SU-DHL-6 (cell line): ENCODE results near the gene WASHC4.

Experiments used
- H2AFZ ChIP-seq: fragments of 200-600 bp; sonication (generic); 2 replicates; pipeline ENCODE4 v1.6.1; 2014; ENCODE audit warnings: low read depth, mild to moderate bottlenecking, moderate library complexity, mixed read lengths, antibody characterized with exemption, low read length; ENCODE audit not compliant: severe bottlenecking
- H3F3A ChIP-seq: fragments of 200-600 bp; shearing (Covaris generic); 2 replicates; pipeline ENCODE4 v1.6.0; 2016; ENCODE audit warnings: antibody characterized with exemption, mild to moderate bottlenecking; ENCODE audit not compliant: insufficient read depth
- H3K27ac ChIP-seq: fragments of 200-600 bp; sonication (generic); 2 replicates; pipeline ENCODE4 v1.5.1; 2016; ENCODE audit warnings: low read depth, mild to moderate bottlenecking, low read length, moderate library complexity, mixed read lengths
- H3K27me3 ChIP-seq: fragments of 200-600 bp; sonication (generic), shearing (Covaris generic); 2 replicates; pipeline ENCODE4 v1.6.0; 2014; ENCODE audit warnings: mild to moderate bottlenecking, low read length
- H3K36me3 ChIP-seq: fragments of 200-600 bp; sonication (generic); 2 replicates; pipeline ENCODE4 v1.6.1; 2014; ENCODE audit warnings: mild to moderate bottlenecking, low read length, mixed read lengths
- H3K4me2 ChIP-seq: fragments of 300-600, 200-600 bp; shearing (Covaris generic), sonication (generic); 2 replicates; pipeline ENCODE4 v1.6.0; 2014; ENCODE audit warnings: low read length, low read depth, mild to moderate bottlenecking; ENCODE audit not compliant: poor library complexity, severe bottlenecking
- H3K4me3 ChIP-seq: fragments of 200-600 bp; sonication (generic); 2 replicates; pipeline ENCODE4 v1.5.1; 2014; ENCODE audit warnings: antibody characterized with exemption, low read length, mild to moderate bottlenecking, mixed read lengths; ENCODE audit not compliant: insufficient read depth, poor library complexity, severe bottlenecking
- H3K79me2 ChIP-seq: fragments of 200-600 bp; sonication (generic); 2 replicates; pipeline ENCODE4 v1.6.1; 2014; ENCODE audit warnings: mild to moderate bottlenecking, low read length, moderate library complexity; ENCODE audit not compliant: insufficient read depth
- H3K9ac ChIP-seq: fragments of 200-600 bp; sonication (generic); 2 replicates; pipeline ENCODE4 v1.7.0; 2014; ENCODE audit warnings: mild to moderate bottlenecking, low read length
- H3K9me2 ChIP-seq: fragments of 200-600 bp; sonication (generic); replicated peaks from 2 replicates; pipeline ENCODE4 v1.6.1; 2014; ENCODE audit warnings: low read length; ENCODE audit not compliant: insufficient read depth
- H3K9me3 ChIP-seq: fragments of 200-600 bp; sonication (generic); 2 replicates; pipeline ENCODE4 v1.6.1; 2014; ENCODE audit warnings: low read length, mixed read lengths; ENCODE audit not compliant: insufficient read depth
- H4K20me1 ChIP-seq: fragments of 200-600 bp; sonication (generic); 2 replicates; pipeline ENCODE4 v1.6.1; 2014; ENCODE audit warnings: low read depth, mild to moderate bottlenecking, antibody characterized with exemption, low read length, moderate library complexity, mixed read lengths
- EZH2phosphoT487 ChIP-seq: fragments of 200-600 bp; sonication (generic), shearing (Covaris generic); conservative IDR thresholded peaks from 2 replicates; pipeline ENCODE4 v1.6.1; 2018; ENCODE audit warnings: mild to moderate bottlenecking, antibody characterized with exemption, low read length, moderate library complexity, mixed read lengths
- TF ChIP-seq, protein P1 (sequence below): fragments of 200-600 bp; sonication (generic); IDR thresholded peaks from one replicate; pipeline ENCODE4 v1.5.1; 2017; ENCODE audit warnings: antibody characterized with exemption, mild to moderate bottlenecking, low read length, moderate library complexity; ENCODE audit not compliant: insufficient read depth, poor library complexity, severe bottlenecking

Gene WASHC4

DNA sequence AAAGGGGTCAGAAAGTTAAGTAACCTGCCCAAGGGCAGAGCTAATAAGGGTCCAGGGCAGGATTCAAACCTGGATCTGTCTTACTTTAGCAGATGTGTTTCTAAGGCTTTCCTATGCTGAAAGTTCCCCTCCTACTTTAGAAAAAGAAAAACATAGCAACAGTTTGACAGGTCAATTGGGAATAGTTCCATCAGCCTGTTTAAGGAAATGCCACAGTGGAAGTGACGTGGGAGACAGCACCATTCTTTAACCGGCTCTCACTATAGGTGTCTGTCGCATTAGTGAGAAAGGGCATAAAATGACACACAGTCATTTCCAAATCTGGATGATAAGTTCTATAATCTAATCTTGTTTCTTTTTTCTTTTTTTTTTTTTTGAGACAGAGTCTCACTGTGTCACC, 30.6 kb upstream of the WASHC4 start:
- Histone ChIP-seq H3K79me2 (no peaks in the 10 kb centered on the region), H3K4me3 (no peak overlapping the region), H3F3A (no peaks in the 10 kb centered on the region), H3K9ac (no peak overlapping the region), H3K27me3 (no peaks in the 10 kb centered on the region), H4K20me1 (no peaks in the 10 kb centered on the region), H3K9me3 (no peaks in the 10 kb centered on the region), H3K9me2 (no peaks in the 10 kb centered on the region), H3K36me3 (no peaks in the 10 kb centered on the region), H3K4me2 (no peak overlapping the region), H2AFZ (no peak overlapping the region), H3K27ac (no peak overlapping the region)
- no peak for TF ChIP-seq EZH2phosphoT487
- TF ChIP-seq, protein P1, sequence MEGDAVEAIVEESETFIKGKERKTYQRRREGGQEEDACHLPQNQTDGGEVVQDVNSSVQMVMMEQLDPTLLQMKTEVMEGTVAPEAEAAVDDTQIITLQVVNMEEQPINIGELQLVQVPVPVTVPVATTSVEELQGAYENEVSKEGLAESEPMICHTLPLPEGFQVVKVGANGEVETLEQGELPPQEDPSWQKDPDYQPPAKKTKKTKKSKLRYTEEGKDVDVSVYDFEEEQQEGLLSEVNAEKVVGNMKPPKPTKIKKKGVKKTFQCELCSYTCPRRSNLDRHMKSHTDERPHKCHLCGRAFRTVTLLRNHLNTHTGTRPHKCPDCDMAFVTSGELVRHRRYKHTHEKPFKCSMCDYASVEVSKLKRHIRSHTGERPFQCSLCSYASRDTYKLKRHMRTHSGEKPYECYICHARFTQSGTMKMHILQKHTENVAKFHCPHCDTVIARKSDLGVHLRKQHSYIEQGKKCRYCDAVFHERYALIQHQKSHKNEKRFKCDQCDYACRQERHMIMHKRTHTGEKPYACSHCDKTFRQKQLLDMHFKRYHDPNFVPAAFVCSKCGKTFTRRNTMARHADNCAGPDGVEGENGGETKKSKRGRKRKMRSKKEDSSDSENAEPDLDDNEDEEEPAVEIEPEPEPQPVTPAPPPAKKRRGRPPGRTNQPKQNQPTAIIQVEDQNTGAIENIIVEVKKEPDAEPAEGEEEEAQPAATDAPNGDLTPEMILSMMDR, result no peak

DNA sequence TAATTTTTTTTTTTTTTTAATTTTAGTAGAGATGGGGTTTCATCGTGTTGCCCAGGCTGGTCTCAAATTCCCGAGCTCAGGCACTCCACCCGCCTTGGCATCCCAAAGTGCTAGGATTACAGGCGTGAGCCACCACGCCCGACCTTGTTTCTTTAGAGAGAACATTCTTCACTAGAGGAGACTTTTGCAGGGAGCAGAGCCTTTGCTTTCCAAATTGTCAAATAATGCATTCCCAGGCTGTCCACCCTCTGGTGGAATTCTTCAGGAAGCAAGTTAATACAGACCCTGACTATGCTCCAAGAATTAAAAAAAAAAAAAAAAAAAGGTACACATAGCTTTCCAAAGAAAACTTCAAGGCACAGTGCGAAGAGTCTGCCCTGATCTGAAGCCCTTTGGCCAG, 30.1 kb upstream of the WASHC4 start:
- H3K4me3 ChIP-seq, result no peak overlapping the region
- no peaks in the 10 kb centered on the region for H3K79me2 ChIP-seq
- H3K9me3 ChIP-seq, result no peaks in the 10 kb centered on the region
- TF ChIP-seq, protein P1, result no peak
- TF ChIP-seq EZH2phosphoT487, result no peak
- no peaks in the 10 kb centered on the region for H3F3A ChIP-seq
- no peaks in the 10 kb centered on the region for H3K9me2 ChIP-seq
- H3K36me3 ChIP-seq, result no peaks in the 10 kb centered on the region
- no peak overlapping the region for H3K27ac ChIP-seq
- no peak overlapping the region for H3K4me2 ChIP-seq
- H4K20me1 ChIP-seq, result no peaks in the 10 kb centered on the region
- no peak overlapping the region for H2AFZ ChIP-seq
- no peak overlapping the region for H3K9ac ChIP-seq
- H3K27me3 ChIP-seq, result no peaks in the 10 kb centered on the region

DNA sequence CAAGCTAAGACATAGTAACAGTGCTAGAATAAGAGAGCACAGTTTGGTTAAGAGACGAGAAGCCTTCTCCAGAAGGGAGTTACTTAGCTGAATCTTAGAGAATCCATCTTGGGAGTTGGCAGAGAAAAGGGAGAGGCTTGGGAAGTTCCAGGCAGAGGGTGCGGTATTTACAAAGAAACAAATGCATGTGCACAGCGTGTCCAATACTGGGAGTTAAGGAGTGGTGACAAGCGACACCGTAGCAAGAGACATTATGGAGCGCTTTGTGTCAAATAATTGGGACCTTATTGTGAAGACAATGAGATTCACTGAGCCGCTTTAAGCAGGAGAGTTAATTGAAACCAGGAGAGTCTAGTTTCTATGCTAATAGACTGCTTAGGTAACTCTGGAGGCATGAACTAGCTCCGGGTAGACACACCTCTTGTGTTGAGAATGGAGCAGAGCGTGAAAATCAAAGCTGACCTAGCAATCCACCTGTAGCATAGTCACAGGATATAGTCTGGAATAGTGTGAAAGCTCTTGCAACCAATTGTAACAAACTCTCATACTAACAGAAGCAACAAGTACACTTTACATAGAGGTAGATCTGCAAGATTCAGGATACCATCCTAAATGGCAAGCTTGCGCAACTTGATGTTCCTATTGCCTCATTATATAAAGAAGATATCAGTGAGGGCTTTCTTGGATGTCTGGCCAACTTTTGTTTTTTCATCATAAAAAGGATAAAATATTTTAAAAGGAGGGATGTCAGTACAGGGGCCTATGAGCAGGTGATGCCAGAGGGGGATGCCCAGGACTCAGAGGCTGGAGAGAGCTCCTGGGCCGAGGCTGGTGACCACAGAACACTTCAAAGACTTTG, 28.6 kb upstream of the WASHC4 start:
- Histone ChIP-seq H3K9me3 (no peaks in the 10 kb centered on the region), H3K27me3 (no peaks in the 10 kb centered on the region), H3K79me2 (no peaks in the 10 kb centered on the region), H2AFZ (no peak overlapping the region), H3K9me2 (no peaks in the 10 kb centered on the region), H3K27ac (no peak overlapping the region), H4K20me1 (no peaks in the 10 kb centered on the region), H3K4me2 (no peak overlapping the region), H3K36me3 (no peaks in the 10 kb centered on the region), H3K9ac (no peak overlapping the region), H3F3A (no peaks in the 10 kb centered on the region), H3K4me3 (no peak overlapping the region)
- TF ChIP-seq EZH2phosphoT487, result no peak
- TF ChIP-seq, protein P1, result no peak
